HG03066 (cell line): ENCODE measurements around the gene GPR153.
"Not testable (repeated sequence)": the region's sequence is repeated elsewhere in the genome, so short reads cannot be mapped to it uniquely, and the experiment has no call there.

Experiments used
- ATAC-seq: cut with Tn5 transposase; IDR thresholded peaks from one replicate; pipeline ENCODE4 v1.9.1; 2021; ENCODE audit warnings: low read depth; ENCODE audit not compliant: unreplicated experiment

The GPR153 gene

GRCh38 chr1:6260961-6261614, at the start of gene GPR153:
Gene GPR153 (minus strand): TSS chr1:6261098. CDS start chr1:6254905, 6,193 bp downstream.
- ATAC-seq = no peak

GRCh38 chr1:6310116-6310848, 49.4 kb upstream of the GPR153 start:
- ATAC-seq = no peak

- no peak for ATAC-seq
These were observed 48.7 kb upstream of the GPR153 start for GRCh38 chr1:6309564-6309963.

GRCh38 chr1:6308449-6308848, 47.6 kb upstream of the GPR153 start:
- ATAC-seq = no peak

GRCh38 chr1:6307682-6308081, 46.8 kb upstream of the GPR153 start:
- not testable (repeated sequence) for ATAC-seq

GRCh38 chr1:6307099-6307498, 46.2 kb upstream of the GPR153 start:
- no peak for ATAC-seq

GRCh38 chr1:6303397-6304012, 42.6 kb upstream of the GPR153 start:
- no peak for ATAC-seq

- ATAC-seq = no peak
These were observed 41.7 kb upstream of the GPR153 start for GRCh38 chr1:6302568-6302967.

- ATAC-seq = no peak
These were observed 40.6 kb upstream of the GPR153 start for GRCh38 chr1:6301526-6301925.

GRCh38 chr1:6300342-6301048, 39.6 kb upstream of the GPR153 start:
- no peak for ATAC-seq

GRCh38 chr1:6299557-6300165, 38.8 kb upstream of the GPR153 start:
- ATAC-seq = no peak

- ATAC-seq = no peak
These were observed 38.1 kb upstream of the GPR153 start for GRCh38 chr1:6298940-6299465.

- no peak for ATAC-seq
These were observed 37.6 kb upstream of the GPR153 start for GRCh38 chr1:6298530-6298929.

GRCh38 chr1:6295910-6296309, 35.0 kb upstream of the GPR153 start:
- no peak for ATAC-seq

GRCh38 chr1:6294890-6295556, 34.1 kb upstream of the GPR153 start:
- ATAC-seq = no peak

- ATAC-seq = no peak
These were observed 33.4 kb upstream of the GPR153 start for GRCh38 chr1:6294080-6294889.

- ATAC-seq = no peak
These were observed 31.2 kb upstream of the GPR153 start for GRCh38 chr1:6292102-6292501.

- no peak for ATAC-seq
These were observed 27.8 kb upstream of the GPR153 start for GRCh38 chr1:6288665-6289064.

GRCh38 chr1:6288026-6288425, 27.1 kb upstream of the GPR153 start:
- ATAC-seq = no peak
